D341Med (cell line): ENCODE data around the gene TSKS.

Experiments
- DNase-seq: peaks from one replicate; pipeline ENCODE4 v3.0.0; 2012; ENCODE audit warnings: low spot score

Gene TSKS

GRCh38 chr19:49792829-49793560 is 29.9 kb upstream of the TSKS start:
- DNase-seq, result no peak

DNA sequence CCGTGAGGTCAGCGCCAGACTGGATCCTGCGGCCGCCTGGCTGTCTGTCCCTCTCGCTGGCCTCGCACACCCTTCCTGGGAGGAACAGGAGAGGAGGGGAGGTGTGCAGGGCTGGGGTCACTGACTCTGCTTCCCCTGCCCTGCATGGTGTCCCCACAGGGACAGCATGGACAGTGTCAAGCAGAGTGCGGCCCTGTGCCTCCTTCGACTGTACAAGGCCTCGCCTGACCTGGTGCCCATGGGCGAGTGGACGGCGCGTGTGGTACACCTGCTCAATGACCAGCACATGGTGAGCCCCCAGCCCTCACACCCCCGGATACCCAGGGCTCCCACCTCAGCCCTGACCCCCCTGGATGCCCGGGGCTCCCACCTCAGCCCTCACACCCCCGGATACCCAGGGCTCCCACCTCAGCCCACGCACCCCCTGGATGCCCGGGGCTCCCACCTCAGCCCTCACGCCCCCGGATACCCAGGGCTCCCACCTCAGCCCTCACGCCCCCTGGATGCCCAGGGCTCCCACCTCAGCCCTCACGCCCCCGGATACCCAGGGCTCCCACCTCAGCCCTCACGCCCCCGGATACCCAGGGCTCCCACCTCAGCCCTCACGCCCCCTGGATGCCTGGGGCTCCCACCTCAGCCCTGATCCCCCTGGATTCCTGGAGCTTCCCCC is 28.8 kb upstream of the TSKS start:
- no peak for DNase-seq

DNA sequence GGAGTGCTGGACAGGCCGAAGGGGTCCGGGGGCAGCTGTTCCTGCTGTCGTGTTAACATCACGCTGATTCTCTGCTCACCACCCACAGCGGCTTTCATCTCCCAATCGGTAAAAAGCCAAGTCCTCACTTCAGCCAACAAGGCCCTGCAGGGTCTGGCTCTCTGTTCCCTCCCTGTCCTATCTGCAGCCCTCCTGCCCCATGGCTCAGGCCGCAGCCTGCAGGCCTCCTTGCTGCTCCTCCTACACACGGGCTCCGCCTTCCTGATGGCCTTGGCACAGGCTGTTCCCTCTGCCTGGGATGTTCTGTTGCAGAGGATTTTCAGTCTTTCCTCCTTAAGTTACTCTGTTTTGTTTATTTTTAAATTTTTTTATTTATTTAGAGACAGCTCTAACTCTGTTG is 27.8 kb upstream of the TSKS start:
- DNase-seq, result no peak

GRCh38 chr19:49788857-49789256 is 25.8 kb upstream of the TSKS start:
- no peak for DNase-seq

DNA sequence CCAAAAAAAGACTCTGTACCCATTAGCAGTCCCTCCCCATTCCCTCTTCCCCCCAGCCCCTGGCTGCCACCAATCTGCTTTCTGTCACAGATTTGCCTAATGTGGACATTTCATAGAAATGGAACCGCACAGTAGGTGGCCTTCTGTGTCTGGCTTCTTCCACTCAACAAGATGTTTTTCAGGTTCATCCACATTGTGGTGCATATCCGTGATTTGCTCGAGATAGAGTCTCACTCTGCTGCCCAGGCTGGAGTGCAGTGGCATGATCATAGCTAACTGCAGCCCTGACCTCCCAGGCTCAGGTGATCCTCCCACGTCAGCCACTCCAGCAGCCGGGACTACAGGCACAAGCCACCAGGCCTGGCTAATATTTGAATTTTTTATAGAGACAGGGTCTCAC is 24.6 kb upstream of the TSKS start:
- DNase-seq, result no peak

DNA sequence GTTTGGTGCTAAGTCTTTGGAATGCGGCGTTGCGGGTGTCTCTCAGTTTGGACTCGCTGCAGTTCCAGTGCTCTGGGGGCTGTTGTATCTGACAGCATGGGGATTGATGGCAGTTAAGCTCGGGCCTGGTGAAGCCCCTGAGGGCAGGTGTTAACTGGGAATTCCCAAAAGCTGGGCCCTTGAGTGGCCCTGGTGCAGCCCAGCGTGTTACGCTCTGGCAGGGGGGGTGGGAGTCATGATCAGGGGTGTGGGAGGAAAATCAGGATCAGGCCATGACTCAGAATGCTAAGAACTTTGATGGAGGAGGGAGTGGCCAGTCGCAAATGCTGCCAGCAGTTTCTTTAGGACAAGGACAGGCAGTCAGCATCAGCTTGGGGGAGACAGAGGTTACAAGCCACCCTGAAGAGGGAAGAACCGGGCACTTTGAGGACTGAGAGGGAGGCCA is 23.3 kb upstream of the TSKS start:
- no peak for DNase-seq

- no peak for DNase-seq
Observed at GRCh38 chr19:49782515-49782914, 19.4 kb upstream of the TSKS start.

DNA sequence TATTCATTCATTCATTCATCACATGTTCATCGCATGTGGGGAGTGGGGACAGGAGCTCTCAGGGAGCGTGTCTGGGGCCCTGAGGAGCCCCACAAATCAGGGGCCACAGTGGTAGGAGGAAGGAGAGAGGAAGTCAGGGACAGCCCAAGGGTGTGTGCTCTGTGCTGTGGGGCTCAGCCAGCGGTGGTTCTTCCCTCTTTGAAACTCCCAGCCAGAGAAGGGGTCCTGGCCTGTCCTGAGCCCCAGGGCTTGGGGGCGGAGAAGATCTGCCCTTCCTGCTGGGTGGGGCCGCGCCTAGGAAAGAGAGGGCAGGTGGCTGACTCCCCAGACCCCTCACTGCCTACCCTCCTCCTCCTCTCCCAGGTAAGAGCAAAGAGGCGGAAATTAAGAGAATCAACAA is 18.3 kb upstream of the TSKS start:
- DNase-seq, result no peak

- no peak for DNase-seq
Observed at GRCh38 chr19:49780861-49781260, 17.8 kb upstream of the TSKS start.

DNA sequence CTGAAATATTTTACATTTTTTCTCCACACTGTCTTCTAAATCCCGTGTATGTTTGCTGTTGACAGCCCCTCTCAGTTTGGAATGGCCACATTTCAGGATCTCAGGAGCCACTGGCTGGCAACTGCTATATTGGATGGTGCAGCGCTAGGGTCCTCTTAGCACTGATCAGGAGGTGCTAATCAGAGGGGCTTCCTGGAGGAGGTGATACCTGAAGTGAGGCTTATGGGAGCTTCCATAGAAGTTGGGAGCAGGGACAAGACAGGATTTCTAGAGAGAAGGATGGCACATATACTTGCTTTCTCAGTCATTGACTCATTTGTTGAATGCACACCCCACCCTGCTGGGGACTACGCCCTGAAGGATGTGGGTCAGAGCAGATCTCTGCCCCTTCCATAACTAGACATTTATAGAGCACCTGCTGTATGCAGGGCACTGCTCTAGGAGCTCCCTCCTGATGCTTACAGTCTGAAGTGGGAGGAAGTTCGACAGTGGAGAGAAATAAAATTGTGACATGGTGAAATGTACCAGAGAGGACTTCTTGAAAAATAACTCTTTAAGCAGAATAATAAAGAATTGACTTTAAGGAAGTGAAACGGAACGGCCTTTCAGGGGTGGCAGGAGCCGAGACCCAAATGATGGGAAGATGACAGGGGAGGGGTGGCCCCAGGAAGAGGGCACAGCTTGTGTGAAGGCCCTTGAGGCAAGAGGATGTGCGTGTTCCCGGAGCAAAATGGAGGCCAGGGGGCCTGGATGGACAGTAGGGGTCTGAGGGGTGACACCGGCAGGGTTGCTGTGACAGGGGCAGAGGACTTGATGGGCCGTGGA is 16.8 kb upstream of the TSKS start:
- no peak for DNase-seq

GRCh38 chr19:49776371-49776764 is 13.3 kb upstream of the TSKS start:
- DNase-seq, result no peak

- DNase-seq, result no peak
Observed at GRCh38 chr19:49775742-49776370, 12.8 kb upstream of the TSKS start.

DNA sequence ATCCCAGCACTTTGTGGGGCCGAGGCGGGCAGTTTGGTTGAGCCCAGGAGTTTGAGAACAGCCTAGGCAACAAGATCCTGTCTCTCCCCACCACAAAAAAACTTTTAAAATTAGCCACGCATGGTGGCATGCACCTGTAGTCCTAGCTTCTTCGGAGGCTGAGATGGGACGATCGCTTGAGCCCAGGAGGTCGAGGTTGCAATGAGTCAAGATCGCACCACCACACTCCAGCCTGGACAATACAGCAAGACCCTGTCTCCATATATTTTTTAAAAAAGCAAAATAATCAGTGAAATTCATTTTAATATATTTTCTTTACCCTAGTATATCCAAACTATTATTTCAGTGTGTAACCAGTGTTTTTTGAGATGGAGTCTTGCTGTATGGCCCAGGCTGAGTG is 11.9 kb upstream of the TSKS start:
- no peak for DNase-seq

DNA sequence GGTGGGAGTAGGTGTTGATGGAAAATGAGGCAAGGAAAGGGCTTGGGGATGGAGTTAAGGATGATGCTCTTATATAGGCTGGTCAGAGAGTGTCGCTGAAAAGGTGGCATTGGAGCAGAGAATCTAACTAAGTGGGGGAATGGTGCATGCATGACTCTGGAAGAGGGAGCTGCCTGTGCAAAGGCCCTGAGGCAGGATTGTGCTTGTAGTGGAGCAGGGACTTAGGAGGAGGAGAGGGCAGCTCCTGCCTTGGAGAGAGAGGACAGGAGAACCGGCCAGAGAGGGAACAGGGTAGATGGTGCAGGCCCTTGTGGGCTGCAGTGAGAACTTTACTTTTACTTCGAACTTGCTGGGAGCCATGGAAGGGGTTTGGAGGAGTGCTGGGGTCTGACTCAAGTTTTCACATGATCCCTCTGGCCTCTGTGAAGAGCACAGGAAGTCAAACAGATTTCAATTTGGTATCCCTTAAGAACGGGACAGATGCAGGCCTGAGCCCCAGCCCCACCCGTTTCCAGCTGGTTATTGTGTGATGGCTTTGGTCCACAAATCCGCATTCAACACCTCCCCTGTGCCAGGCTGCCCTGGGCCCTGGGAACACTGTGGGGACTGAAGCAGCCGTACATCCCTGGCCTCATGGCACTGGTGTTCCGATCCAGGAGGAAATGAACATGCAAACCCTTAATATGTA is 10.7 kb upstream of the TSKS start:
- DNase-seq, result no peak

DNA sequence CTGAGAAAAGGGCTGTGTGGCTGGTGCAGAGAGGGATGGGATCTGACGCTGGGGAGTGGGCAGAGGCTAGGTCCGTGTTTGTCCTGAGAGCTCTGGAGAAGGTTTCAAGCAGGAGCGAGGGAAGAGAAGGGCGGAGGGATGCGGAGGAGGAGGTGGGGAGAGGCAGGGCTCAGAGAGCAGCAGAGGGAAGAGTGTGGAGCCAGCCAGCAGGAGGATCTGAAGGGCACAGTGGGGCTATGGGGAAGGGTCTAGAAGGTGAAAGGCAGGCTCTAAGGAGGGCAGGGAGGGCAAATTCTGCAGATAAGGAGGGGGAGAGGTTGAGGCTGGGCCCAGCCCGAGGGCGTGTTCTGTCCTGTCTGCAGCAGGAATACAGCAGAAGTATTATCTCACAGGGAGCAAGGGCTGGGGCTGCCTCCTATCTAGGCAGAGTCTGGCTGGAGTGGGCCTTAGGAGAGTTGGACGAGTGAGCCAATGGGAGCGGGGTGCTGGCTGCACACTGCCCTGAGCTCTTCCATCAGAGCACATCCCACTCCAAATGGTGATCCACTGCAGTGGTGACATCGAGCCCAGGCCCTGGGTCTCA is 9.8 kb upstream of the TSKS start:
- no peak for DNase-seq

DNA sequence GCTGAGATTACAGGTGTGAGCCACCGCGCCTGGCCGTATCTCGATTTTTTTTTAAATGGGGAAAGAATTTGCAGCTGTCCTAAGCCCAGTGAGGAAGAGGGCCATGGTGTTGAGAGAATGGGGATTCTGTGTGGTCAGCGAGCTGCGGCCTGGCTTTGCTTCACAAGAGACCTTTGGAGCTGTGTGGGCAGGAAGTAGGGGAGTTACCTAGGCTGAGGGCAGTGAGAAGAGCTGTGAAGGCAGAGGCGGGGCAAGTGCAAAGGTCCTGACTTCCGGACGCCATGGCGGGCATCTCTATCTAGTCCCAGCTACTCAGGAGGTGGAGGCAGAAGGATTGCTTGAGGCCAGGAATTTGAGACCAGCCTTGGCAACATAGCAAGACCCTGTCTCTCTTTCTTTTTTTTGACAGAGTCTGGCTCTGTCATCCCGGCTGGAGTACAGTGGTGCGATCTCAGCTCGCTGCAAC is 8.6 kb upstream of the TSKS start:
- DNase-seq, result no peak

- no peak for DNase-seq
Observed at GRCh38 chr19:49770529-49770928, 7.4 kb upstream of the TSKS start.

GRCh38 chr19:49767967-49768581 is 5.0 kb upstream of the TSKS start:
- no peak for DNase-seq

GRCh38 chr19:49767381-49767780 is 4.3 kb upstream of the TSKS start:
- no peak for DNase-seq

- DNase-seq, result no peak
Observed at GRCh38 chr19:49766930-49767299, 3.8 kb upstream of the TSKS start, which contains the start of gene AP2A1. TSS of gene AP2A1 (plus strand) at chr19:49767001. CDS start at chr19:49767134, 133 bp downstream.
